MM.1S (cell line): Measurements from ENCODE around the gene MAP4.

Experiments
- DNase-seq: peaks from one replicate; pipeline ENCODE4 v3.0.0-alpha.2; 2015
- H2AFZ ChIP-seq: fragments of 300-600 bp; sonication (generic); 2 replicates; pipeline ENCODE4 v1.6.0; 2016; ENCODE audit warnings: antibody characterized with exemption, low read length
- H3F3A ChIP-seq: fragments of 300-600 bp; sonication (generic); 2 replicates; pipeline ENCODE4 v1.6.1; 2016; ENCODE audit warnings: mild to moderate bottlenecking, antibody characterized with exemption, low read length, moderate library complexity, mixed read lengths; ENCODE audit not compliant: insufficient read depth
- H3K27ac ChIP-seq: fragments of 300-600 bp; sonication (generic); 2 replicates; pipeline ENCODE4 v1.5.1; 2016; ENCODE audit warnings: mild to moderate bottlenecking, low read length
- H3K27me3 ChIP-seq: fragments of 300-600 bp; sonication (generic); replicated peaks from 2 replicates; pipeline ENCODE4 v1.6.0; 2016; ENCODE audit warnings: low read length; ENCODE audit not compliant: insufficient read depth
- H3K36me3 ChIP-seq: fragments of 300-600 bp; sonication (generic); replicated peaks from 2 replicates; pipeline ENCODE4 v1.6.1; 2016; ENCODE audit warnings: mild to moderate bottlenecking, low read length, mixed read lengths; ENCODE audit not compliant: insufficient read depth
- H3K4me1 ChIP-seq: fragments of 300-600 bp; sonication (generic); 2 replicates; pipeline ENCODE4 v1.6.1; 2016; ENCODE audit warnings: low read length, mixed read lengths
- H3K4me2 ChIP-seq: fragments of 300-600 bp; sonication (generic); 2 replicates; pipeline ENCODE4 v1.6.0; 2016; ENCODE audit warnings: low read depth, low read length
- H3K4me3 ChIP-seq: fragments of 300-600 bp; sonication (generic); 2 replicates; pipeline ENCODE4 v1.5.1; 2016; ENCODE audit warnings: low read length, mixed read lengths
- H3K79me2 ChIP-seq: fragments of 300-600 bp; sonication (generic); 2 replicates; pipeline ENCODE4 v1.6.1; 2016; ENCODE audit warnings: mixed run types, low read length, mixed read lengths
- H3K9ac ChIP-seq: fragments of 300-600 bp; sonication (generic); 2 replicates; pipeline ENCODE4 v1.6.1; 2016; ENCODE audit warnings: low read length, mixed read lengths
- H3K9me2 ChIP-seq: fragments of 300-600 bp; sonication (generic); replicated peaks from 2 replicates; pipeline ENCODE4 v1.6.1; 2016; ENCODE audit warnings: mild to moderate bottlenecking, low read length, mixed read lengths; ENCODE audit not compliant: insufficient read depth
- H3K9me3 ChIP-seq: fragments of 300-600 bp; sonication (generic); replicated peaks from 2 replicates; pipeline ENCODE4 v1.6.1; 2016; ENCODE audit warnings: mild to moderate bottlenecking, low read length, mixed read lengths; ENCODE audit not compliant: insufficient read depth
- H4K20me1 ChIP-seq: fragments of 300-600 bp; sonication (generic); 2 replicates; pipeline ENCODE4 v1.6.1; 2016; ENCODE audit warnings: mild to moderate bottlenecking, low read length, moderate library complexity, mixed read lengths; ENCODE audit not compliant: insufficient read depth
- CTCF ChIP-seq: fragments of 300-600 bp; sonication (generic); IDR thresholded peaks from 2 replicates; pipeline ENCODE4 v1.5.1; 2016; ENCODE audit warnings: antibody characterized with exemption, low read length, mixed read lengths
- EZH2 ChIP-seq: fragments of 300-600 bp; sonication (generic); optimal IDR thresholded peaks from 2 replicates; pipeline ENCODE3; 2017; ENCODE audit warnings: low read depth, mild to moderate bottlenecking, antibody characterized with exemption, low read length, mixed read lengths
- EZH2phosphoT487 ChIP-seq: fragments of 300-600 bp; sonication (generic); IDR thresholded peaks from 2 replicates; pipeline ENCODE4 v1.6.1; 2018; ENCODE audit warnings: antibody characterized with exemption, low read length

The MAP4 gene

GRCh38 chr3:47956521-47956920 is 59.7 kb downstream of the MAP4 start:
- Histone ChIP-seq H4K20me1 (no peaks in the 10 kb centered on the region), H3K9ac (no peak overlapping the region), H3K4me2 (no peak overlapping the region), H3K27ac (no peak overlapping the region), H3K9me2 (no peaks in the 10 kb centered on the region), H3K4me1 (peaks cover 7% of the 10 kb centered on the region), H3K4me3 (no peak overlapping the region), H3K27me3 (no peaks in the 10 kb centered on the region), H3F3A (0 out of 2 replicates have a peak, but pooled peaks cover 5% of the 10 kb centered on the region), H3K79me2 (no peaks in the 10 kb centered on the region), H3K36me3 (no peaks in the 10 kb centered on the region), H3K9me3 (no peaks in the 10 kb centered on the region), H2AFZ (no peak overlapping the region)
- no peak for DNase-seq
- TF ChIP-seq CTCF (no peak), EZH2 (no peak), EZH2phosphoT487 (no peak)

GRCh38 chr3:47954567-47954966 is 61.6 kb downstream of the MAP4 start:
- no peak overlapping the region for H2AFZ ChIP-seq
- H3K9ac ChIP-seq: no peak overlapping the region
- no peak overlapping the region for H3K4me3 ChIP-seq
- no peaks in the 10 kb centered on the region for H3K9me2 ChIP-seq
- H3K9me3 ChIP-seq: no peaks in the 10 kb centered on the region
- H3F3A ChIP-seq: no peaks in the 10 kb centered on the region
- H3K4me1 ChIP-seq: no peaks in the 10 kb centered on the region
- TF ChIP-seq CTCF: no peak
- TF ChIP-seq EZH2phosphoT487: no peak
- no peak for TF ChIP-seq EZH2
- H3K79me2 ChIP-seq: no peaks in the 10 kb centered on the region
- no peak overlapping the region for H3K27ac ChIP-seq
- no peaks in the 10 kb centered on the region for H4K20me1 ChIP-seq
- no peaks in the 10 kb centered on the region for H3K27me3 ChIP-seq
- no peak for DNase-seq
- H3K4me2 ChIP-seq: no peak overlapping the region
- H3K36me3 ChIP-seq: no peaks in the 10 kb centered on the region

GRCh38 chr3:47950453-47951169 is 65.6 kb downstream of the MAP4 start:
- DNase-seq: no peak
- no peaks in the 10 kb centered on the region for H3K36me3 ChIP-seq

More at GRCh38 chr3:47950453-47951169, 65.6 kb downstream of the MAP4 start:
- TF ChIP-seq EZH2phosphoT487: no peak
- TF ChIP-seq EZH2: no peak
- no peak for TF ChIP-seq CTCF
- Histone ChIP-seq H3K9me3 (no peaks in the 10 kb centered on the region), H3K9ac (no peak overlapping the region), H3K27me3 (no peaks in the 10 kb centered on the region), H3K9me2 (no peaks in the 10 kb centered on the region), H3F3A (no peaks in the 10 kb centered on the region), H3K27ac (no peak overlapping the region), H3K79me2 (no peaks in the 10 kb centered on the region), H4K20me1 (no peaks in the 10 kb centered on the region), H3K4me1 (no peaks in the 10 kb centered on the region), H3K4me3 (no peak overlapping the region), H2AFZ (no peak overlapping the region), H3K4me2 (no peak overlapping the region)
